ENCODE results near the gene PHYHD1. TPM values are rescaled to one million over a fixed set of nuclear protein-coding genes. Genes with fewer than 3 reads are reported as not detected.
"Not testable (repeated sequence)": the region's sequence is repeated elsewhere in the genome, so short reads cannot be mapped to it uniquely, and the experiment has no call there.

PHYHD1 gene
- total RNA-seq, 2 donors from 2014 or later: 0.77 TPM; not detected in 1

DNA sequence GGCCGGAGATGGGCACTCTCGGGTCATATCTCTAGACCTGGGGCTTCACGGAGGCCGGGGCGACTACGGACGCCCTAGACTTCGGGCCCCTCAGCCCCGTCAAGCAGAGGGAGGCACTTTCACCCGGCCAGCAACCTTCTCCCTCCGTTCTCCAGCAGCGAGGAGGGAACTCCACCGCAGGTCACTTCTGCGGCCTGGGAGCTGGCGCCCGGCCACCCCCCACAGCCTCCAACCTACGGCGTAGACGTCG is 26.4 kb downstream of the PHYHD1 start:
- H3K27ac Mint-ChIP-seq: peak overlapping the region; percentile 99
- no peak for ATAC-seq (replicated peaks)
- H3K4me1 Mint-ChIP-seq: peaks cover 17% of the 10 kb centered on the region
- peak overlapping the region; percentile 99 for H3K4me3 Mint-ChIP-seq
- H3K27me3 Mint-ChIP-seq: no peaks in the 10 kb centered on the region
- H3K36me3 Mint-ChIP-seq (ENCODE audit: low read depth): peaks cover 52% of the 10 kb centered on the region
- H3K9me3 Mint-ChIP-seq: no peaks in the 10 kb centered on the region

DNA sequence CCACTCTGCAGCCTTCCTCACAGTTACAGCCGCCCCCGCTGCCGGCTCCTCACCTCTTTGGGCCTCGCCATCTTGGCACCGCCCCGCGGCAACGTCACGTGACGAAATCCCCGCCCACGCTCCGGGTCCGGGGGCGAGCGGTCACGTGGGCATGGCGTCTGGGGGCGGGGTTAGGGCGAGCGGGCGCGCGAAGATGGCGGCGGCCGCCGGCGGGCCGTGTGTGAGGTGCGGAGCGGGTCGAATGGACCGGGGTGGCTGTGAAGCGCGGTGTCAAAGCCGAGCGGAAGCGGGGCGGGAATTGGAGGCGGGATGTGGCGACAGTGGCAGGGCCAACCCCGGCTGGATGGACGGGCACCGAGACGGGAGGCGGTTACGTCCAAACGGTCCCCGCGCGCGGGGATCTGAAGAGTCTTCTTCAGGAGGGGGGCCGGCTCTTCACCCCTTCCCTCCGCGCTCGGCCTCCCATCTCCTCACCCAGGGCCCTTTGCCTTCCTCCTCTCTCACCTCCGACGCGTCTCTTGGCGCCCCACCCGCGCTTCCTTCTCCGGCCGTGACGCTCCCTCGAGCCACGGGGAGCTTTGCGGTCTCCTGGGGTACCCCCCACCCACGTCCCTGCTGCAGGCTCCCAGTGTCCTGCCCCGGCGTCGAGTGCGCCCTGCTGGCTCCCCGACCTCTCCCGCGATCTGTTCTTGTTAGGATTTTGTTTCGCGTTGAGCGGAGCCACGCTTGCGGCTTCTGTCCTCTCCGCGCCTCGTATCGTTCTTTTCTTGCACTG is 26.9 kb downstream of the PHYHD1 start, which contains the start of the genes DOLK and NUP188:
Gene DOLK, minus strand, starts transcription at position 77 of the 775 bp plus-strand sequence. CDS start 300 bp downstream, outside the sequence.
Gene NUP188, plus strand, starts transcription at position 173 of the 775 bp plus-strand sequence. Its CDS starts 21 bp downstream, at position 194.
- H3K36me3 Mint-ChIP-seq (ENCODE audit: low read depth): peaks cover 57% of the 10 kb centered on the region

DNA sequence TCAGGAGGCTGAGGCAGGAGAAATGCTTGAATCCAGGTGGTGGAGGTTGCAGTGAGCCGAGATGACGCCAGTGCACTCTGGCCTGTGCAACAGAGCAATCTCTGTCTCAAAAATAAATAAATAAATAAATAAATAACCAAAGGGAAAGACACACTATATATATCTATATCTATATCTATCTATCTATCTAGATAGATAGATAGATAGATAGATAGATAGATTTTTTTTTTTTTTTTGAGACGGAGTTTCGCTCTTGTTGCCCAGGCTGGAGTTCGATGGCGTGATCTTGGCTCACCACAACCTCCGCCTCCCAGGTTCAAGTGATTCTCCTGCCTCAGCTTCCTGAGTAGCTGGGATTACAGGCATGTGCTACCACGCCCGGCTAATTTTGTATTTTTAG is 40.6 kb downstream of the PHYHD1 start:
- H3K27ac Mint-ChIP-seq; H3K9me3 Mint-ChIP-seq; H3K27me3 Mint-ChIP-seq; H3K4me3 Mint-ChIP-seq; H3K4me1 Mint-ChIP-seq; ATAC-seq (replicated peaks): not testable (repeated sequence)
- peaks cover 94% of the 10 kb centered on the region for H3K36me3 Mint-ChIP-seq (ENCODE audit: low read depth)

More for the DNA sequence above, 26.9 kb downstream of the PHYHD1 start, which contains the start of the genes DOLK and NUP188:
- peaks cover 17% of the 10 kb centered on the region for H3K4me1 Mint-ChIP-seq
- ATAC-seq (replicated peaks): peak; percentile 85
- no peaks in the 10 kb centered on the region for H3K27me3 Mint-ChIP-seq
- H3K9me3 Mint-ChIP-seq: no peaks in the 10 kb centered on the region
- H3K27ac Mint-ChIP-seq: peak within 1 kb of the TSS; percentile 99
- peak within 1 kb of the TSS; percentile 99 for H3K4me3 Mint-ChIP-seq

DNA sequence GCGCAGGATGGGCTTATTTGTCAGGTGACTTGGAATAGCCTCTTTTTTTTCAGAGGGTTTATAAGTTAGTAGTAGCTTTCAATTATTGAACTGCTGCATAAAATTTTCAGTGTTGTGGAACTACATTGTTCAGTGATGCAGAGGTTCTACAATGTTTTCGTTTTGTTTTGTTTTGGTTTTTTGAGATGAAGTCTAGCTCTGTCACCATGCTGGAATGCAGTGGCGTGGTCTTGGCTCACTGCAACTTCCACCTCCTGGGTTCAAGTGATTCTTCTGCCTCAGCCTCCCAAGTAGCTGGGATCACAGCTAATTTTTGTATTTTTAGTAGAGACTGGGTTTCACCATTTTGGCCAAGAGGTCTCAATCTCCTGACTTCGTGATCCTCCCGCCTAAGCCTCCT is 48.7 kb downstream of the PHYHD1 start:
- H3K27ac Mint-ChIP-seq: no peak overlapping the region
- peaks cover 94% of the 10 kb centered on the region for H3K36me3 Mint-ChIP-seq (ENCODE audit: low read depth)
- H3K9me3 Mint-ChIP-seq: no peaks in the 10 kb centered on the region
- H3K4me1 Mint-ChIP-seq: no peaks in the 10 kb centered on the region
- ATAC-seq (replicated peaks): no peak
- H3K4me3 Mint-ChIP-seq: no peak overlapping the region
- no peaks in the 10 kb centered on the region for H3K27me3 Mint-ChIP-seq

DNA sequence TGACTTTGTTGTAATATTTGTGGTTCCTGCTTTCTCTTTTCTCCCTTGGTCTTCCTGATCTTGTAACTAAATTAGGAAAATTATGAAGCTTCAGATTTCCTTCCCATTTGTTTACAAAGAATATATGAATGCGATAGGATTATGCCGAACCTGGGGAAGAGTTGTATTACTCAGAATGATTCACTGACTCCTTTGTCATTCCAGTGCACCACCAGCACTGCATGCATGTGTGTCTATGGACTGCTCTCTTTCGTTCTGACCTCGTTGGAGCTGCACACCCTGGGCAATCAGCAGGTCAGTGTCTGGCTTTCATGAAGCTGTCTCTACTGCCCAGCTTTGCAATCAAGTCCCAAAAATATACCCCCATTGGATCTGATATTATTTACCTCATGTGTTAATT is 52.2 kb downstream of the PHYHD1 start:
- H3K27ac Mint-ChIP-seq: no peak overlapping the region

DNA sequence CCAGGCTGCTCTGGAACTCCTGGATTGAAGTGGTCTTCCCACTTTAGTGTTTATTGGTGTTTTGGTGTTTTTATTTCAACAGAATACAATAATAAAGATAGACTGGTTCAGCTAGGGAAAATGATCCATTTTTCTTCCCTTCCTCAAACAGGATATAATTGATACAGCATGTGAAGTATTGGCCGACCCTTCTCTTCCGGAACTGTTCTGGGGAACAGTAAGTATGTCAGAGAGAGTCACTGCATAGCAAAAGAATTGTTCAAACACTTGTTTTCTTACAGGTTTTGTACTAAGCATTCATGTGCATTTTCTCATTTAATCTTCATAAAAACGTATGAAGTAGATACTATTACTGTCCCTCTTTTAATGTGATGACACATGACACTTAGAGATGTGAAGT is 58.3 kb downstream of the PHYHD1 start:
- no peaks in the 10 kb centered on the region for H3K4me1 Mint-ChIP-seq
- H3K27ac Mint-ChIP-seq: no peak overlapping the region
- H3K4me3 Mint-ChIP-seq: no peak overlapping the region
- H3K27me3 Mint-ChIP-seq: no peaks in the 10 kb centered on the region
- H3K9me3 Mint-ChIP-seq: no peaks in the 10 kb centered on the region
- no peak for ATAC-seq (replicated peaks)
- H3K36me3 Mint-ChIP-seq (ENCODE audit: low read depth): peaks cover 97% of the 10 kb centered on the region

More for the DNA sequence above, 52.2 kb downstream of the PHYHD1 start:
- Mint-ChIP-seq H3K9me3 (no peaks in the 10 kb centered on the region), H3K36me3 (ENCODE audit: low read depth) (peaks cover 100% of the 10 kb centered on the region), H3K4me1 (no peaks in the 10 kb centered on the region), H3K4me3 (no peak overlapping the region), H3K27me3 (no peaks in the 10 kb centered on the region)
- ATAC-seq (replicated peaks): no peak

DNA sequence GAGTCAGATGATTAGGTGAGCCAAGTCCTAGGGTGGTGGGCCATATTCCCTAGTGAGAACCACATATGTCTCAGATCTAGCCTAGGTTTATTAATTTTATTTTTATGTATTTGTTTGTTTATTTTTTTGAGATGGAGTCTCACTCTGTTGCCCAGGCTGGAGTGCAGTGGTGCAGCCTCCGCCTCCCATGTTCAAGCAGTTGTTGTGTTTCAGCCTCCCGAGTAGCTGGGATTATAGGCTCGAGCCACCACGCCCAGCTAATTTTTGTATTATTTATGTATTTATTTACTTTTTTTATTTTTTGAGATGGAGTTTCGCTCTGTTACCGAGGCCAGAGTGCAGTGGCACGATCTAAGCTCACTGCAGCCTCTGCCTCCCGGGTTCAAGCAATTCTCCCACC is 62.8 kb downstream of the PHYHD1 start:
- peaks cover 98% of the 10 kb centered on the region for H3K36me3 Mint-ChIP-seq (ENCODE audit: low read depth)
- ATAC-seq (replicated peaks): no peak
- no peak overlapping the region for H3K4me3 Mint-ChIP-seq
- no peaks in the 10 kb centered on the region for H3K27me3 Mint-ChIP-seq
- H3K27ac Mint-ChIP-seq: no peak overlapping the region
- no peaks in the 10 kb centered on the region for H3K4me1 Mint-ChIP-seq
- no peaks in the 10 kb centered on the region for H3K9me3 Mint-ChIP-seq

DNA sequence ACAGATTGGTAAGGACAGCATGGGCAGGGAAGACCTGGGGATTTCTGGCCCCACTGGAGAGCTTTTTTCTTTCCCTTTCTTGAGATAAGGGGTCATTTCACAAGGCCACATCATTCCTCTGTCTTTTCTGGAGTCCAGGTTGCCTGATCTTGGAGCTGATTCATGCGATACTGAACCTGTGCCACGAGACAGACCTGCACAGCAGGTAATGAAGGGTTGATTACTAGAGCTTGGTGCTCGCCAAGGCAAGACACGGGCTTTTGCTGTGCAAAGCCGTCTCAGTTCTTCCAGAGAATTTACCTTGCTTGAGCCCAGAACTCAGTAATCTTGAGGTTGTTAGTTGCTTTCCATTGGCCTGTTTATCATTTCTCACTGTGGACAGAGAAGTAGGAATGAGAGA is 65.9 kb downstream of the PHYHD1 start:
- peaks cover 93% of the 10 kb centered on the region for H3K36me3 Mint-ChIP-seq (ENCODE audit: low read depth)
- H3K27me3 Mint-ChIP-seq: no peaks in the 10 kb centered on the region
- ATAC-seq (replicated peaks): no peak
- H3K4me3 Mint-ChIP-seq: no peak overlapping the region
- H3K9me3 Mint-ChIP-seq: no peaks in the 10 kb centered on the region
- no peaks in the 10 kb centered on the region for H3K4me1 Mint-ChIP-seq
- peak overlapping the region; percentile 11 for H3K27ac Mint-ChIP-seq

DNA sequence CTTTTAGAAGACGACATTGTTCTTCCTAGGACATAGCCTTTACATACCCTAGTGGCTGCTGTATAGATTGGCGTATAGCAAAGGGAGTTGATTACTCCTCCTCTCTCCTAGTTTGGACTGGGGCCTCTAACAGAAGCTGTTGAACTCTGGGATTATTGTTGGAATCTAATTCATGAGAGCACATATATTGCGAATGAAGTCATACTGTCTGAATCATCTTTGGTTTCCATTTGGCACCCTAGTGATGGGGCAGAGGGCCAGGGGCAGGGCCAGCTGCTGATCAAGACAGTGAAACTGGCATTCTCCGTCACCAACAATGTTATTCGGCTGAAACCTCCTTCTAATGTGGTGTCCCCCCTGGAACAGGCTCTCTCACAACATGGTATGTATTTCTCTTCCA is 67.0 kb downstream of the PHYHD1 start:
- Mint-ChIP-seq H3K4me3 (no peak overlapping the region), H3K36me3 (ENCODE audit: low read depth) (peaks cover 91% of the 10 kb centered on the region), H3K4me1 (no peaks in the 10 kb centered on the region), H3K27ac (peak overlapping the region; percentile 48), H3K27me3 (no peaks in the 10 kb centered on the region), H3K9me3 (no peaks in the 10 kb centered on the region)
- no peak for ATAC-seq (replicated peaks)

Other genes with a start within 250 kb of the PHYHD1 start
- 100 to 1,000 TPM; 301 to 598 TPM for gene SET, start 231.8 kb upstream of the PHYHD1 start, total RNA-seq
- 1 to 10 TPM; 4.1 to 9.1 TPM for gene PKN3, start 218.5 kb upstream of the PHYHD1 start, total RNA-seq
- gene ZDHHC12, start 196.9 kb upstream of the PHYHD1 start, total RNA-seq: 10 to 100 TPM; 44.8 to 60.9 TPM
- gene ZER1, start 149.1 kb upstream of the PHYHD1 start, total RNA-seq: 10 to 100 TPM; 16.0 to 28.5 TPM
- 10 to 100 TPM; 18.7 to 24.2 TPM for gene TBC1D13, start 133.7 kb upstream of the PHYHD1 start, total RNA-seq
- 10 to 100 TPM in 1 of 2 donors, 1 to 10 TPM in 1; 6.3 to 15.6 TPM for gene ENDOG, start 102.5 kb upstream of the PHYHD1 start, total RNA-seq
- 10 to 100 TPM; 51.4 to 80.8 TPM for gene SPOUT1, start 91.2 kb upstream of the PHYHD1 start, total RNA-seq
- 10 to 100 TPM; 20.1 to 29.6 TPM for gene KYAT1, start 39.0 kb upstream of the PHYHD1 start, total RNA-seq
- 10 to 100 TPM; 19.3 to 24.5 TPM for gene LRRC8A, start 38.8 kb upstream of the PHYHD1 start, total RNA-seq
- 1 to 10 TPM; 5.3 to 8.5 TPM for gene DOLK, start 26.6 kb downstream of the PHYHD1 start, total RNA-seq
- 100 to 1,000 TPM; 110 to 115 TPM for gene NUP188, start 26.7 kb downstream of the PHYHD1 start, total RNA-seq
- 10 to 100 TPM; 57.7 to 76.0 TPM for gene SH3GLB2, start 107.3 kb downstream of the PHYHD1 start, total RNA-seq
- gene MIGA2, start 115.6 kb downstream of the PHYHD1 start, total RNA-seq: 10 to 100 TPM; 23.8 to 35.0 TPM
- 10 to 100 TPM; 12.3 to 20.8 TPM for gene DOLPP1, start 160.1 kb downstream of the PHYHD1 start, total RNA-seq
- gene CRAT, start 189.8 kb downstream of the PHYHD1 start, total RNA-seq: 10 to 100 TPM; 19.8 to 21.8 TPM
- 100 to 1,000 TPM in 1 of 2 donors, 10 to 100 TPM in 1; 77.9 to 131 TPM for gene PTPA, start 190.4 kb downstream of the PHYHD1 start, total RNA-seq

Measured in activated T-helper 17 cell treated with anti-CD3 and anti-CD28 coated beads, Interleukin-2, amount 50 U/mL, for 72 hours (primary cell).